GM18511 (cell line): Measurements from ENCODE around the gene TSPEAR.
"Not testable (repeated sequence)": the region's sequence is repeated elsewhere in the genome, so short reads cannot be mapped to it uniquely, and the experiment has no call there.

Experiments
- ATAC-seq: cut with Tn5 transposase; IDR thresholded peaks from one replicate; pipeline ENCODE4 v1.9.1; 2021; ENCODE audit warnings: mild to moderate bottlenecking, moderate library complexity; ENCODE audit not compliant: unreplicated experiment

Gene TSPEAR

GRCh38 chr21:44556879-44557278, 154.5 kb downstream of the TSPEAR start:
- no peak for ATAC-seq

DNA sequence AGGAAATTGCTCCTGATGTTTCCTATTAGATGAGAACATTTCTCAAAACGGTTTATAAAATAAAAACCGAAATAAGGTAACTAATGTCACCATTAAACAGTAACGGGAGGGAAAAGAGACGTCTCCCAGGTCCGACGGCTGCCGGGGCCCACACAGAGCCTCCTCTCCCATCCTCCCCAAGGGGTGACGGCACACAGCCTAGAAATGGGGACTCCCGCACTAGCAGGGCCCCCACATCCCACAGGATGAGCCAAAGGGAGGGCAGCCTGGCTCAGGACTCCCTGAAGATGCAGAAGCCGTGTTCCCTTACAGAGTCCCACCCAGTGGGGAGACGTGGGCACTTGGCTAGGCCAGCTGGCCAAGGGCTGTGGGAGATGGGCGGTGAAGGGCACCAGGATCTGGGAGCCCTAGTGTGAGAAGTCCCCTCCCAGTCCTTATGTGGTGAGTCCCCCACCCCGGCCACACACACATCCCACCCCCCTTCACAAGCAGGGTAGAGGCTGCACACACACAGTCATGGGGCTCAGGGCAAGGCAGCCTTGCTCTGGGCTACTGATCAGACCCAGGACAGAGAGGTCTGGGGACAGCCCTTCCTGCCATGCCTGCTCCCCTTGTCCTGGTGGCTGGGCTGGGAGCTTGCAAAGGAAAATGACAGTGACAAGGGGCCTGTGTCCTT, 156.0 kb downstream of the TSPEAR start:
- ATAC-seq: no peak

DNA sequence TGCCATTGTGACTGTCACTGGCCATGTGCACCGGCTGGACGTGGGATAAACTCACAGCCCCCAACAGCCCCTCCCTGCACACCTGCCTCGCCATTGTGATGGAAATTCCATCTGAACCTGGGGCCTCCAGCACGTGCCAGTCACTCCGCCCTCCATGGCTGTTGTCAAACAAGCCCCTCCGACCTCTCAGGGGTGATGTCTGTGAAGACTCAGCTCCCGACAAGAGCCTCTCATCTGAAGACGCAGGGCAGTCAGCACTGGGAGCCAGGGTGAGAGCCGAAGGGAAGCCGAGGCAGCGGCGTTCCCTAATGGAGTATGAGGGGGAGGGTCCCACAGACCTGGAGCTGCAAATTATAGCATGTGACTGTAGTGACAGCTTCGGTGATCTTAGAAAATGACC, 158.7 kb downstream of the TSPEAR start:
- no peak for ATAC-seq

DNA sequence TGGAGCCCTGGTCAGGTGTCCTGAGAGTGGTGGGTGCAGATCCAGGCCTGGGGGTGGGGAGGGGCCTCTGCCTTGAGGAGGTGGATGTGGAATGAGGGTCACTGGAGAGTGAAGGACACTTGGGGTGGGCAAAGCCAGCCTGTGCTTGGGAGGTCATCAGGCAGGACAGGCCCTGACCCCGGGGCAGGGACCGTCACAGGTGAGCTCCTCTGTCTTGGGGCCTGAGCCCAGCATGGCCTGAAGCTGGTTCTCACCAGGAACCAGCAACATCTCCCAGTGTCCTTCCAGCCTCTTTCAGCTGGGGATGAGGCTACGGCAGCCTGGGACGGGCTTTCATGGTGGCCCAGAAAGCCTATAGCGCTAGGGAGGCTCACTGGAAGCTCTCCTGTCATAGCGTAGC, 159.2 kb downstream of the TSPEAR start:
- no peak for ATAC-seq

DNA sequence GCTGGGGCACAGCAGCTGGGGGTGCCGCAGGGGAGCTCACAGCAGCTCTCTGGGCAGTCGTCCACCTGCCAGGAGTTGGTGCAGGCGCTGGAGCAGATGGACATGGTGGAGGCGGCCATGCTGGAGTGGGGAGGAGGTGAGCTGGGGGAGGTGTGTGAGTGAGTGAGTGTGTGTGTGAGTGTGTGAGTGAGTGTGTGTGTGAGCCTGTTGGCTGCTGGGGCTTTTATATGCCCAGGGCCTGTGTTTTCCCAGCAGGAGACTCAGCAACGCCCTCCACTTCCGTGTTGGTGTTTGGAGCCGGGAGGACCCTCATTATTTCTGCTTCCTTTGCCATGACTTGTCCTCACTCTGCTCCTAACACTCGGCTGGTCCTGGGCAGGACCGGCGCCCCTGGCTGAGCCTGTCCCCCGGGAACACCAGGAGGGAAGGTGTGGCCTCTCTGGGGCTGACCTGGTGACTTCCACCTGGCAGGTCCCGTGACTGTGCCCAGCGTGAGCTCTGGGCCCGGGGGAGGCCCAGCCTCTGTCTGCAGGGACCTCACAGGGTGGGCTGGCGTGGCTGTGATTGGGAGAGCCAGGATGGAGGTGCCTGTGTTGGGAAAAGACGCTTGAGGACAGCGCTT, 159.9 kb downstream of the TSPEAR start, which contains the start of gene KRTAP10-2:
TSS of gene KRTAP10-2 (minus strand) at position 166 of the 622 bp plus-strand sequence. CDS start at position 119, 47 bp downstream.
- no peak for ATAC-seq

- ATAC-seq: no peak
These were observed 160.6 kb downstream of the TSPEAR start for GRCh38 chr21:44550807-44551206.

- not testable (repeated sequence) for ATAC-seq
These were observed 161.1 kb downstream of the TSPEAR start for GRCh38 chr21:44550285-44550684.

DNA sequence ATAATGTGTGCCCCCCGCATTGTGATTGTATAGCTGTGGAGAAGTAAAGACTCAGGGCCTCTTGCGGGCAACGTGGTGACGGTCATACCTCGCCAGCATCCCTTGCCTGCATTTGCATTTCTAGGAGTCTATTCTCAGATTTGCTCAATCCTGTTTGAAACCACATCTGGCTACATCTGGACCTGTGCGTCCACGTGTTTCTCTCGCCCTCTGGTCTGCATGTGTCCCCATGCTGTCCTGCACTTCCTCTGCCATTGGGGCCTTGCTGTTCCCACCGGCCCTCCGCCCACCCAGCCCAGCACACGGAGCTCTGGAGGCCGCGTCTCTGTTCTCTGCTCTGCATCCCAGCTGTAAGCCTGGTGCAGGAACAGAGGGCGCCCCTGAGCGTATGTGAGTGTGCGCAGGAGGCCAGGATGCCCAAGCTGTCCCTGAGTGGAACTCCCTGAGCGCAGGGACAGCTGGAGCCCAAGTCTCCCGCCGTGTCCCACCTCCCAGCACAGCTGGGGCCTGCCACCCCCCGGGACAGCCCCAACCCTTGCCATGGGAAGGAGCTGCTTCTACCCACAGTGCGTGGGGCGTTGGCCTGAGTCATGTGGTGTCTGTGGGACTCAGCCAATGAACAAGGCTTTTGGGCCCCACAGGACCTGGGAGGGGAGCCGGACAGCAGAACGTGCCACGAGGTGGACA, 161.7 kb downstream of the TSPEAR start:
- no peak for ATAC-seq

GRCh38 chr21:44548922-44549321, 162.4 kb downstream of the TSPEAR start:
- ATAC-seq: no peak

DNA sequence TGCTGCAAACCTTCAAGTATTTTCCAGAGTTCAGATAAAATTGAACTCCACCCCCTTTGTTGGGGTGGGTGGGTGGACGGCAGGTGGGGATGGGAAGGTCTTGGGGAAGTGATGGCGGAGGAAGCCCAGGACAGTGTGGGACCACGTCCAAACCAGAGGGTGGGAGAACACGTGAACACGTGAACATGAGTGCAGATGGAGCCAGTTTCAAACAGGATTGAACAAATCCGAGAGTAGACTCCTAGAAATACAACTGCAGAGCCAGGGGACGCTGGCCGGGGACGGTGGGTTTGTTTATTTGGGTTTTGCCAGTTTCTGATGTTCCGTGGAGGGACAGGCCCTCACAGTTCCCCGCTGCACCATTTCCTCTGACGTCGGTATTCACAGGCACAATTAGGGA, 163.0 kb downstream of the TSPEAR start:
- ATAC-seq: no peak

GRCh38 chr21:44547656-44548331, 163.6 kb downstream of the TSPEAR start:
- no peak for ATAC-seq

DNA sequence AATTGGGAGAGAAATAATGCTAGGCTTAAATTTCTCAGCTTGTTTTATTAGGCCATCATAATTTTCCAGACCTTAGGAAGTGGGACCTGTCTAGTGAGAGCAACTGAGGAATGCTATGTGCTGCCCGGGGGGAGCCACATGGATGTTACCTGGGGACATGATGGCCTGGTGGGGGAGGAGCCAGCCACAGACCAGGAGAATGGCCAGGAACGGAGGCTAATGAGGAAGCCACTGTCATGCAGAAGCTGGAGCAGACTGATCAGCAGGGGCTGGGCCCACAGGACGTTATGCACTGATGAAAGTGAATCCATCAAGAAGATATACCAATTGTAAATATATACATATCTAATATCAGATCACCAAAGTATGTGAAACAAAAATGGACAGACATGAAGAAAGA, 166.8 kb downstream of the TSPEAR start:
- ATAC-seq: no peak

GRCh38 chr21:44542716-44543115, 168.7 kb downstream of the TSPEAR start:
- ATAC-seq: no peak

- ATAC-seq: no peak
These were observed 170.6 kb downstream of the TSPEAR start for GRCh38 chr21:44540741-44541288.

DNA sequence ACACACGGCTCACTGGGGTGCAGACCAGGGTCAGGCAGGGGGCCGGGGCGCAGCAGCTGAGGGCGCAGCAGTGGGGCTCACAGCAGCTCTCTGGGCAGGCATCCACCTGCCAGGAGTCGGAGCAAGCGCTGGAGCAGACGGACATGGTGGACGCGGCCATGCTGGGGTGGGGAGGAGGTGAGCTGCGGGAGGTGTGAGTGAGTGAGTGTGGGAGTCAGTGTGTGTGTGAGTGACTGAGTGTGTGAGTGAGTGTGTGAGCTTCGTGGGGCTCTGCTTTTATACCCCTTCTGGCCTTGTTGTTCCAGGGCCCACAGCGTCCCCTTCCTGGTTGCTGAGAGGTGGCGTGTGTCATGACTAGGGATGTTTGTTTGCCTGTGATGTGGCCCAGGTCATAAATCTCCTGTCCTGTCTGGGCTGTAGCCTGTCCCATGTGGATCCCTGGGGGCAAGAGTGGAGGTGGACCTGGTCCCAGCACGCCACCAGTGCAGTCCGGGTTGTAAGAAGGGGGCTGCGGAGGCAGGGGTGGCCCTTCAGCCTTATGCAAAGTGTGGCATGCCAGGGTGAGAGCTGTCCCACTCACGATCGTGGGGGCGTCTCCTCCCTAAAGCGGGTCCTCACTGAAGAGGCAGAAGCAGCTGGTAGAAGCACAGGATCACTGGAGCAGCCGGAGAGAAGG, 171.2 kb downstream of the TSPEAR start, which contains the start of gene KRTAP10-1:
TSS of gene KRTAP10-1 (minus strand) at position 205 of the 676 bp plus-strand sequence. CDS start at position 160, 45 bp downstream.
- no peak for ATAC-seq

GRCh38 chr21:44539046-44539445, 172.3 kb downstream of the TSPEAR start:
- ATAC-seq: no peak

- no peak for ATAC-seq
These were observed 173.2 kb downstream of the TSPEAR start for GRCh38 chr21:44537930-44538911.

DNA sequence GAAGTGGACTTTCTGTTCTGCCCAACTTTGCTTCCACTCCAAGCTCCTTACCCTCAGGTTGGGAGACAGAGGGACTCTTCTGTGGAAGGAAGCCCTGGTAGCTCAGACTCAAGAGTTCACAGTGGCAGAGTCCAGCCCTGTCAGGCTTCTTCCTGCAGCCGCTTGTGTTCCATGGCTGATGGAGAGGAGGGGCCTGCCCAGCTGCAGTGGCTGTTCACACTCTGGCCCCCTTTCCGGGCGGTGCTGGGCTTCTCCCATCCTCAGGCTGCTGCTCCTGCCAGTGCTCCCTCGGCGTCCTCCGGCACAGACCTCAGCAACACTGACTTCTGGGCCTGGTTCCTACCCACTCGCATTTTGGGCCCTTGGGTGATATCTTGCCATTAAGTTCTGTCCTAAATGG, 175.4 kb downstream of the TSPEAR start:
- no peak for ATAC-seq

DNA sequence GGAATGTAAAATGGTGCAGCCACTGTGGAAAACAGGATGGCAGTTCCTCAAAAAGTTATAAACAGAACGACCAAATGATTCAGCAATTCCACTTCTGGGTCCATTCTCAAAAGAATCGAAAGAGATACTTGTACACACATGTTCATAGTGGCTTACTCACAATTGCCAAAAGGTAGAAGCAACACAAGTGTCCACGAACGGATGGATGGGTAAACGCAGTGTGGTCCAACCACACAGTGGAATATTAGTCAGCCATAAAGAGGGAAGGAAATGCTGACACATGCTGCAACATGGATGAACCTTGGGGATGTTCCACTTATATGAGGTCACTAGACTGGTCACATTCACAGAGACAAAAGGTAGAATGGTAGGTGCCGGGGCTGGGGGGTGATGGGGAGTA, 176.7 kb downstream of the TSPEAR start:
- ATAC-seq: no peak
